ENCODE measurements around the gene COBL.
A peak's percentile ranks its signal among the peaks of the same experiment; 100 is the strongest.

COBL gene

GRCh38 chr7:51141451-51142003 lies 175.1 kb downstream of the COBL start:
- DNase-seq (ENCODE audit: low read depth): peak; percentile 38

- no peak for DNase-seq (ENCODE audit: low read depth)
Measured at GRCh38 chr7:51140199-51141164, 176.1 kb downstream of the COBL start.

- no peak for DNase-seq (ENCODE audit: low read depth)
Measured at GRCh38 chr7:51139796-51140195, 176.8 kb downstream of the COBL start.

- DNase-seq (ENCODE audit: low read depth): no peak
Measured at GRCh38 chr7:51138123-51139085, 178.2 kb downstream of the COBL start.

- DNase-seq (ENCODE audit: low read depth): no peak
Measured at GRCh38 chr7:51135576-51135975, 181.0 kb downstream of the COBL start.

- DNase-seq (ENCODE audit: low read depth): peak; percentile 67
Measured at GRCh38 chr7:51134013-51134441, 182.6 kb downstream of the COBL start.

- no peak for DNase-seq (ENCODE audit: low read depth)
Measured at GRCh38 chr7:51132661-51133060, 183.9 kb downstream of the COBL start.

GRCh38 chr7:51129527-51130472 lies 186.8 kb downstream of the COBL start:
- no peak for DNase-seq (ENCODE audit: low read depth)

GRCh38 chr7:51128545-51129435 lies 187.8 kb downstream of the COBL start:
- DNase-seq (ENCODE audit: low read depth): no peak

- no peak for DNase-seq (ENCODE audit: low read depth)
Measured at GRCh38 chr7:51127618-51127904, 189.0 kb downstream of the COBL start.

GRCh38 chr7:51126813-51127617 lies 189.6 kb downstream of the COBL start:
- DNase-seq (ENCODE audit: low read depth): no peak

- no peak for DNase-seq (ENCODE audit: low read depth)
Measured at GRCh38 chr7:51126324-51126723, 190.3 kb downstream of the COBL start.

GRCh38 chr7:51124321-51124720 lies 192.3 kb downstream of the COBL start:
- no peak for DNase-seq (ENCODE audit: low read depth)

- peak; percentile 97 for DNase-seq (ENCODE audit: low read depth)
Measured at GRCh38 chr7:51123322-51124019, 193.1 kb downstream of the COBL start.

- DNase-seq (ENCODE audit: low read depth): no peak
Measured at GRCh38 chr7:51121931-51122425, 194.6 kb downstream of the COBL start.

GRCh38 chr7:51121036-51121790 lies 195.4 kb downstream of the COBL start:
- DNase-seq (ENCODE audit: low read depth): no peak

- DNase-seq (ENCODE audit: low read depth): no peak
Measured at GRCh38 chr7:51118628-51119027, 198.0 kb downstream of the COBL start.

- DNase-seq (ENCODE audit: low read depth): no peak
Measured at GRCh38 chr7:51114501-51114900, 202.1 kb downstream of the COBL start.

Measured in stromal cell of bone marrow (primary cell).